ENCODE data around the gene MYL9. TPM values are rescaled to one million over a fixed set of nuclear protein-coding genes. Genes with fewer than 3 reads are reported as not detected.

Gene MYL9
- total RNA-seq, 1 donor from 2014 or later: 0.26 TPM

DNA sequence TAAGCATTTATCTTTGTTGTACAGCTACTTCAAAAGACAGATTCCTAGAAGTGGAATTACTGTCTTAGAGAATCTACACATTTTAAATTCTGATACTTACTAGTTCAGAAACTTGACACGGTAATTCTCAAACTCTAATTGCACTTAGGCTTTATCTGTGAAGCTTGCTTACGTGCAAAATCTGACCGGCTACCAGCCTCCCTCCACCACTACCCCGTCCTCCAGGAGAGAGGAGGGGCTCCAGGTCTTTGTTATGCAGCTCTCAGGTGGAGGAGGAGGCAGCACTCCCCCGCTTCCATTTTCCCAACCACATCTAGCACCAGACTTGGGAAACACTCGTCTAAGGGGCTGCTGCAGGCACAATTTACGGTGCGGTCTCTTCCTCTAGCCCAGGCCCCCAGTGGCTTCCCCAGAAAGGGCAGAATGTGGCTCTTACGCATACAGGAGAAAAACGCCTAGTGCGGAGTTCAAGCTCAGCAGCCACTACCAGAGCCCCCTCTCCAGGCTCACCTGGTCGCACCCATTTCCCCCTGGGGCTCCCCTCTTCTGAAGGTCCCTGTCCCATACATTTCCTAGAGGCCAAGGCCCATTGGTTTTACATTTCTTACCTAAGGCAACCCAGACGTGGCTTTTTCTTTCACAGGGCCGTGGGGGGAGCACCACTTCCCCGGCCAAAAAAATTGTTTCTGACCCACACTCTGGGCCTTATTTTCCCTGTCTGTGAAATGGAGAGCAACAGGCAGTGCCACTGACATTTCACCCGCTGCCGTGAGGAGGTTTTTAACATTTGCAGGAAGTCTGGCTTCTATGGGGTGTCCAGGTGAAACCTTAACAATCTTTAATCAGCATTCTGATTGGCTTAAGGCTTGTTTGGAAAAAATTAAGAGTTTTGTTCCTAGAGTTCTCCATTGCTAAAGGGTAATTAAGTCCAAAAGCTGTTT, 30.5 kb downstream of the MYL9 start:
- peak overlapping the region; percentile 97 for H3K27ac Mint-ChIP-seq
- no peaks in the 10 kb centered on the region for H3K9me3 Mint-ChIP-seq
- H3K27me3 Mint-ChIP-seq (ENCODE audit: insufficient read depth): peaks cover 3% of the 10 kb centered on the region
- intact Hi-C loops (cut with micrococcal nuclease): loop anchor here (1.0 to 2.0 kb wide), 3 partner anchors 33 to 175 kb away; partner anchors contain the start of genes NDRG3 and RAB5IF
- H3K36me3 Mint-ChIP-seq (ENCODE audit: low read depth): peaks cover 16% of the 10 kb centered on the region
- no peak for DNase-seq (ENCODE audit: low spot score)
- peak overlapping the region; percentile 89 for H3K4me3 Mint-ChIP-seq
- peaks cover 37% of the 10 kb centered on the region for H3K4me1 Mint-ChIP-seq (ENCODE audit: low read depth)

DNA sequence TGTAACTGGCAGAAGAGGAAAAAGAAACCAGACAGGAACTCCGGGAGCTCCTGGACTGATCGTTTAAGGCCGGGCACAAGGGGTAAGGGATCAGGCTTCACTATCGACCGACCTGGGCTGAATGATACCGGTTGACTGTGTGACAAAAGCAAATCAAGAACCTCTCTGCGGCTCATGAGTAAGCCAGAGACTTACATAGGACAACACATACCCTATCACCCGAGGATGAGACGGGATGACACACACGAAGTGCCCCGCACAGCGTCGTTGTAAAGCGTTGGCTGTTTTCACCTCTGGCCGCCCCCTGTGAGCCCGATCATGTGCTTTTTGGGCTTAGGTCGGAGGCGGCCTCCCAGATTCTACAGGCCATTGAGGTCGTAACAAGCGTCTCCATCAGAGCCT, 31.4 kb downstream of the MYL9 start:
- no peaks in the 10 kb centered on the region for H3K9me3 Mint-ChIP-seq
- DNase-seq (ENCODE audit: low spot score): peak; percentile 51
- H3K27me3 Mint-ChIP-seq (ENCODE audit: insufficient read depth): peaks cover 3% of the 10 kb centered on the region
- peak overlapping the region; percentile 97 for H3K27ac Mint-ChIP-seq
- H3K4me3 Mint-ChIP-seq: peak overlapping the region; percentile 89
- peaks cover 16% of the 10 kb centered on the region for H3K36me3 Mint-ChIP-seq (ENCODE audit: low read depth)
- H3K4me1 Mint-ChIP-seq (ENCODE audit: low read depth): peaks cover 37% of the 10 kb centered on the region
- intact Hi-C loops (cut with micrococcal nuclease): loop anchor here (1.0 to 2.0 kb wide), 7 partner anchors 16 to 202 kb away; partner anchors contain the start of genes NDRG3 and RAB5IF

DNA sequence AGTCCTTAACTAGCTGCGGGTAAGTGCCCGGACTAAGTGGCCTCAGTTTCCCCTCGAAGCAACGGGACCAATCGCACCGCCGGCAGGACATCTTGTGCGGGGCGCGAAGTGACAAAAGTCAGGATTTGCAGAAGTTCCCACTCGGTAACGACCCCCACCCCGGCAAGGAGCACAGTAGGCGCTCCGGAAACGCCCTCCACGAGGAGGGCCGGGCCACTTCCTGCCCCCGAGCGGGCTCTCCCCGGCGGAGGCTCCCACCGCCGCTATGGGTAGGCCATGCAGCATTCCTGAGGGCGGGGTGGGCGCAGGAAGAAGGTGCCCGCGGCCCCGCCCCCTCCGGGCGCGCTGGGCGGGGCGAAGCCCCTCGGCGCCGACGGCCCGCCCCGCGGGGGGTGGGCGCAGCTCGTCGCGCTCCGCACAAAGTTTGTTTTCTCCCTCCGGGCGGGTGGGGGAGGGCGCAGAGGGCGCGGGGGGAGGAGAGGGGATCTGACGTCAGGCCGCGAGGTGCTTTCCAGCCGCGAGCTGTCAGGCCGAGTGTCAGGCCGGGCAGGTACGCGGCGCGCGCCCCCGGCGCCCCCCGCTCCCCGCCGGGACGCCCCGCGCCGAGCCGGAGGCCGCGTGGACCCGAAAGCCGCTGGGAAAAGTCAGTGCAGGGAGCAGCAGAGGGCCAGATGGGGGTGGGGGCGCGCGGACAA, 31.9 kb downstream of the MYL9 start, which contains the start of gene TGIF2:
TSS of gene TGIF2 (plus strand) at position 495 of the 695 bp plus-strand sequence. CDS start 5,178 bp downstream, outside the sequence.
- H3K27me3 Mint-ChIP-seq (ENCODE audit: insufficient read depth): peaks cover 3% of the 10 kb centered on the region
- peak; percentile 79 for DNase-seq (ENCODE audit: low spot score)
- peak within 1 kb of the TSS; percentile 97 for H3K27ac Mint-ChIP-seq
- H3K4me3 Mint-ChIP-seq: peak within 1 kb of the TSS; percentile 96
- H3K36me3 Mint-ChIP-seq (ENCODE audit: low read depth): peaks cover 16% of the 10 kb centered on the region
- no peaks in the 10 kb centered on the region for H3K9me3 Mint-ChIP-seq
- H3K4me1 Mint-ChIP-seq (ENCODE audit: low read depth): peaks cover 37% of the 10 kb centered on the region
- intact Hi-C loops (cut with micrococcal nuclease): loop anchor here (1.0 to 2.0 kb wide), 5 partner anchors 17 to 201 kb away; partner anchors contain the start of gene NDRG3

DNA sequence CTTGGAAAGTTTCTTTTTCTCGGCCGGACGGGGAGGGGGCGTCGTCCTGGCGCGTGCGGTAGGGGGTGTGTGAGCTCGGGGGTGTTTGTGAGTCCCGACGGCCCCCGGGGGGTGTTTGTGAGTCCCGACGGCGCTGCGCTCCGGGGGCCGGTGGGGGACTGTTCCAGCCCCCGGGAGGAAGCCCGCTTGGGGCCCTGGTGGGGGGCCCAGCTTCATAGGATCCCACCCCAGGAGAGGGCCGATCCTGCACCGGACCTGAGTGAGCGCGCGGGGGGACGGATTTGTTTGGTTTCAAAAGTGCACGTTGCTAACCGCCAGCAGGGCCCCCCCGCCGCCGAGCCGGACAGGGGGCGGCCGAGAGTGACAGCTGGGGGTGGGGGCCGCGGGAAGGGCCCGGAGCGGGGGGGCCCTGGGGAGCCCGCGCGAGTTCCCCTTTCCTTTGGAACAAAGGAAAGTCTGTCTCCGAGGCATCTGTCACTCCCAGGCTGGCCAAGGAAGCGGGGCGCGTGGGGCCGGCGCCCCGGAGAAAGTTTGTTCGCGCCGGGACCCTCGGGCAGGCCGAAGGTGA, 32.6 kb downstream of the MYL9 start:
- DNase-seq (ENCODE audit: low spot score): no peak
- Mint-ChIP-seq H3K4me1 (ENCODE audit: low read depth) (peaks cover 37% of the 10 kb centered on the region), H3K4me3 (peak overlapping the region; percentile 96), H3K36me3 (ENCODE audit: low read depth) (peaks cover 20% of the 10 kb centered on the region), H3K27me3 (ENCODE audit: insufficient read depth) (peaks cover 3% of the 10 kb centered on the region), H3K9me3 (no peaks in the 10 kb centered on the region), H3K27ac (peak overlapping the region; percentile 58)
- intact Hi-C loops (cut with micrococcal nuclease): loop anchor here (1.0 to 2.0 kb wide), 5 partner anchors 18 to 200 kb away; partner anchors contain the start of gene NDRG3

DNA sequence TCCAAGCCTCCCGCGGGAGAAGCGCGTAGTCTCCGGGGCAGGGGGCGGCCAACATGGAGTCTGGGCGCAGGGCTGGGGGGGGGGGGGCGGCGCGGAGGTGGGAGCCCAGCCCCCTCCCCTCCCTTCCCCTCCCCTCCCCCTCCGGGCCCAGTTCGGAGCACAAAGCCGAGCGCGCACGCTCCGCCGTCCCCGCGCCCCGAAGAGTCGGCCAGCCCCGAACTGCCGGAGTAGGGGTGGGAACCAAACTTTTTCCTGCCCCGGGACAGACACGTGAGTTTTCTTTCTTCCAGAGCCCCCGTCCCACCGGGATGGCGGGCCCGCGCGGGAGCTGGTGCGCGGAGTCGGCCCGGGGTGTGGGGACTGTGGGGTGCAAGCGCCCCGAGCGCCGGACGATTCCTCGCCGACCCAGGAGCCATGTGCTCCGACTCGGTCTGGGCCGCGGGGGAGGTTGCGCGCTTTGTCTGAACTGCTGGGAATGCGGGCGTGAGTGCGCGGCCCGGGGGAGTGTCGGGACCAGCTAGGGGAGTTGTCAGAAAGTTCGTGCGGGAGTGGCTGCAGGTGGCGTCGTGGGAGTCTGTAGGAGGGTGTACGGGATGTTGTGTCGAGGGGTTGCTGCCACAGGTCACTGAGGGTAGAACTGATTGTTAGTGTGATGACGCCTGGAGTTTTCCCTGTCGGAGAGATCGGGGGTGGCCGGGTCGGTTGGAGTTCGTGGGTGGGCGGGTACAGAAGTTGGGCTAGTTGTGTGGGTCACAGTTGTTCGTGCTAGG, 33.2 kb downstream of the MYL9 start:
- Mint-ChIP-seq H3K27ac (peak overlapping the region; percentile 96), H3K27me3 (ENCODE audit: insufficient read depth) (peaks cover 3% of the 10 kb centered on the region), H3K4me1 (ENCODE audit: low read depth) (peaks cover 37% of the 10 kb centered on the region), H3K9me3 (no peaks in the 10 kb centered on the region), H3K36me3 (ENCODE audit: low read depth) (peaks cover 24% of the 10 kb centered on the region), H3K4me3 (peak overlapping the region; percentile 96)
- intact Hi-C loops (cut with micrococcal nuclease): no loop called here
- DNase-seq (ENCODE audit: low spot score): peak; percentile 32

DNA sequence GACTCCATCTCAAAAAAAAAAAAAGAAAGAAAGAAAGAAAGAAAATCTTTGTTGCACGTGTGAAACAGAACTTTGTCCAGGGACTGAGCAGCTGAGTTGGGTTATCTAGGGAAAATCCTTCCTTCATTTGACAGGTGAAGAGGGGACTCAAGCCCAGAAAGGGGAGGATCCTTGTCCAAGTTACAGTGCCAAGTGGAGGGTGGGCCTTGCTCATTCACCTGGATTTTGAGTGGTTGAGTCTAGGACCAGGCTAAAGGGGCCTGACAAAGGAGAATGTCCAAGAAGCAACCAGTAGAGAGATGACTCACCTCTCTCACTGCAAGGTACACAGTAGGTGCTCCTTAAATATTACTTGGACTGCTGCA, 34.7 kb downstream of the MYL9 start:
- Mint-ChIP-seq H3K4me3 (peak overlapping the region; percentile 96), H3K36me3 (ENCODE audit: low read depth) (peaks cover 34% of the 10 kb centered on the region), H3K4me1 (ENCODE audit: low read depth) (peaks cover 41% of the 10 kb centered on the region), H3K9me3 (no peaks in the 10 kb centered on the region), H3K27ac (peak overlapping the region; percentile 96), H3K27me3 (ENCODE audit: insufficient read depth) (peaks cover 3% of the 10 kb centered on the region)
- intact Hi-C loops (cut with micrococcal nuclease): no loop called here
- DNase-seq (ENCODE audit: low spot score): no peak

DNA sequence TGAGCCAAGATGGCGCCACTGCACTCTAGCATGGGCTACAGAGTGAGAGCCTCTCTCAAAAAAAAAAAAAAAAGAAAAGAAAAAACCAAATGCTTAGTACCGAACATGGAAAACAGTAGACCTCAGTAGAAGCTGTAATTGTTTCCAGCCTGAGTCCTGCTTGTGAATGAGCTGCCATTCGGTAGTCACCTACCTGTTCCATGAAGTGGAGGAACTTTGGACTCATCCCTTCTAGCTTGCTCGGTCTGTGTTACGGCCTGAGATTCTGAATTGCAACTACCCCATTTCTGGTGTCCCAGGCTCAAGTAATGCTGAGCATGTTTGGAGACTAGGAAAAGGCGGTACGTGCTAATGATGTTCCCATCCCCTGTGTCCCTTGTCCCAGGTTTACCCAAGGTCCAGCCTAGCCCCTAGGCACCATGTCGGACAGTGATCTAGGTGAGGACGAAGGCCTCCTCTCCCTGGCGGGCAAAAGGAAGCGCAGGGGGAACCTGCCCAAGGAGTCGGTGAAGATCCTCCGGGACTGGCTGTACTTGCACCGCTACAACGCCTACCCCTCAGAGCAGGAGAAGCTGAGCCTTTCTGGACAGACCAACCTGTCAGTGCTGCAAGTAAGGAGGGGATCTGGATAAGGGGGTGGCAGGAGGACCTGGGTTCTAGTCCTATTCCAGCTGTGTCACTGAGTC, 37.2 kb downstream of the MYL9 start:
- no peak overlapping the region for H3K4me3 Mint-ChIP-seq
- H3K9me3 Mint-ChIP-seq: no peaks in the 10 kb centered on the region
- H3K36me3 Mint-ChIP-seq (ENCODE audit: low read depth): peaks cover 44% of the 10 kb centered on the region
- H3K27me3 Mint-ChIP-seq (ENCODE audit: insufficient read depth): no peaks in the 10 kb centered on the region
- no peak for DNase-seq (ENCODE audit: low spot score)
- peaks cover 37% of the 10 kb centered on the region for H3K4me1 Mint-ChIP-seq (ENCODE audit: low read depth)
- intact Hi-C loops (cut with micrococcal nuclease): no loop called here
- H3K27ac Mint-ChIP-seq: no peak overlapping the region

DNA sequence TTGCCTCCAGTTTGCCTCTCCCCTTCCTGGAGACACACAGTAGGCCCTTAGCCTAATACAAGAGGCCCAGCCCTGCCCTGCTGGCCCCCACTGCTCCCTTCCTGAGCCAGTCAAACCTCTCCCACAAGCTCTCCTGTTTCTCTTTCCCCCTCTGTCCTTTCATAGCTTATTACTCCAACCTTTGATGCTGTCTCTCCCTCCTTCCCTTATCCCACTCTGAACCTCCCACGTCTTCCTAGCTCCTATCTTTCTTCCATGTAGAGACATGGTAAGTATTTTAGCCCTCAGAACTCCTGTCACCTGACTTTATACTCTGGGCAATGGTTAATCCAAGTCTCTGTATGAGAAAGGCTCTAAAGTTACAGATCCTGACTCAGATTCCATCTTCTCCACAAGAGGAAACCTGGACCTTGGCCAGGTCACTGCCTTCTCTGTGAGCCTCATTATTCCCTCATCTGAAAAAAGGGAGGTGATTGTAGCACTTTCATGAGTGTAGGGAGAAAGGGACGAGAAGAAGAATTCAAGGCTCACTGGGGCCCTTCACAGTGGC, 38.8 kb downstream of the MYL9 start:
- intact Hi-C loops (cut with micrococcal nuclease): no loop called here
- H3K4me1 Mint-ChIP-seq (ENCODE audit: low read depth): peaks cover 36% of the 10 kb centered on the region
- no peaks in the 10 kb centered on the region for H3K9me3 Mint-ChIP-seq
- no peak for DNase-seq (ENCODE audit: low spot score)
- no peak overlapping the region for H3K4me3 Mint-ChIP-seq
- peak overlapping the region; percentile 2 for H3K27ac Mint-ChIP-seq
- H3K27me3 Mint-ChIP-seq (ENCODE audit: insufficient read depth): no peaks in the 10 kb centered on the region
- peaks cover 44% of the 10 kb centered on the region for H3K36me3 Mint-ChIP-seq (ENCODE audit: low read depth)

DNA sequence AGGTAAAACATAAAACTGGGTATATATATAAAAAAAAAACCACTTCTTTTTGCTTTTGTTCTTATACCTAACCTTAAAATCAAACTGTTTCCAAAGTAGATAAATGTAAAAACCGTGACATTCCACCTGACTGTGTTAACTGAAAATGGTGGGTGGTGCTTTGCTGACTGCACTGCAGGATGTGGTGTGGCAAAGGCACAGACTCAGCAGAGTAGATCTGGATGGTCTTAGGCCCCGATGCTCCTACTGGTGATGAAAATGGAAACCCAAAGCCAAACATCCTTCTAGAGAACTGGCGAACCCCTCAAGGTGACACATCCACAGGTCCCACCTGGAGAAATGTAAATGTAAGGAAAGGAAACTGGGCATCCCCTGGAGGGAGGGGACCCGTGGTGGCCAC, 41.0 kb downstream of the MYL9 start:
- H3K27me3 Mint-ChIP-seq (ENCODE audit: insufficient read depth): no peaks in the 10 kb centered on the region
- H3K4me1 Mint-ChIP-seq (ENCODE audit: low read depth): peaks cover 28% of the 10 kb centered on the region
- intact Hi-C loops (cut with micrococcal nuclease): loop anchor here (1.0 kb wide), 1 partner anchor 10 kb away; no protein-coding TSS in a partner anchor
- H3K4me3 Mint-ChIP-seq: peak overlapping the region; percentile 37
- peak; percentile 14 for DNase-seq (ENCODE audit: low spot score)
- peak overlapping the region; percentile 79 for H3K27ac Mint-ChIP-seq
- H3K9me3 Mint-ChIP-seq: no peaks in the 10 kb centered on the region
- peaks cover 43% of the 10 kb centered on the region for H3K36me3 Mint-ChIP-seq (ENCODE audit: low read depth)

DNA sequence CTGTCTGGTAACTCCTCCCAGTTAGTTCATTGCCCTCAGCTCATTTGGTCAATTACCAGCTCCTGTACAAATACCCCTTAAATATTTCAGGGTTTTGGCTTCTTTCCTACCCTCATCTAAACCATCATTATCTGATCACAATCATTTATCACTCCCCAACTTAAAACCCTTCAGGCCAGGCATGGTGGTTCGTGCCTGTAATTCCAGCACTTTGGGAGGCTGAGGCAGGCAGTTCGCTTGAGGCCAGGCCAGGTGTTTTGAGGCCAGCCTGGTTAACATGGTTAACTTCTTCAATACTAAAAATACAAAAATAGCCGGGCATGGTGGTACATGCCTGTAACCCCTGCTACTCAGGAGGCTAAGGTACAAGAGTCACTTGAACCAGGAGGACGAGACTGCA, 41.5 kb downstream of the MYL9 start:
- intact Hi-C loops (cut with micrococcal nuclease): loop anchor here (1.0 kb wide), 1 partner anchor 9 kb away; no protein-coding TSS in a partner anchor
- no peak overlapping the region for H3K4me3 Mint-ChIP-seq
- H3K9me3 Mint-ChIP-seq: no peaks in the 10 kb centered on the region

DNA sequence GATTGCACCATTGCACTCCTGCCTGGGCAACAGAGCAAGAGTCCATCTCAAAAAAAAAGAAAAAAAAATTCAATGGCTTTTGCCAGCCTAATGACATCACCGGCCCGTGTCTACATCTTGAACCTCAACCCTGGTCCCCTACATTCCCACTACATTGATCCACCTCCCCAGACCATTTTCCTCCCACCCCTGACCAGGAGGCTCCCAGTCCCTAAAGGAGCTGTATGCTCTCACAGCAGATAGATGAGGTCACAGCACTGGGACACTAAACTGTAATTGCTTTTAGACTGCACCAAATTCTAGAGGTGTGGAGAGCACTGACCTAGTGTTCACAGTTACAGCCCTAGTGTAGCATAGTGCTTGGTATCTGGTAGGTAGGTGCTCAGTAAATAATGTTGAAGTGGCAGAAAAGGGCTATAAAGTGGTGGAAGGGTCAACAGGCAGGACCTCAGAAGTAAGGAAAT, 42.7 kb downstream of the MYL9 start:
- Mint-ChIP-seq H3K27ac (peak overlapping the region; percentile 9), H3K36me3 (ENCODE audit: low read depth) (peaks cover 43% of the 10 kb centered on the region), H3K9me3 (no peaks in the 10 kb centered on the region), H3K4me1 (ENCODE audit: low read depth) (peaks cover 32% of the 10 kb centered on the region), H3K4me3 (no peak overlapping the region), H3K27me3 (ENCODE audit: insufficient read depth) (no peaks in the 10 kb centered on the region)
- intact Hi-C loops (cut with micrococcal nuclease): no loop called here
- no peak for DNase-seq (ENCODE audit: low spot score)

More for the DNA sequence above, 41.5 kb downstream of the MYL9 start:
- H3K36me3 Mint-ChIP-seq (ENCODE audit: low read depth): peaks cover 47% of the 10 kb centered on the region
- H3K27ac Mint-ChIP-seq: peak overlapping the region; percentile 79
- DNase-seq (ENCODE audit: low spot score): no peak
- no peaks in the 10 kb centered on the region for H3K27me3 Mint-ChIP-seq (ENCODE audit: insufficient read depth)
- peaks cover 32% of the 10 kb centered on the region for H3K4me1 Mint-ChIP-seq (ENCODE audit: low read depth)

Data from activated T-helper 1 cell treated with anti-CD3 and anti-CD28 coated beads, Interleukin-12 subunit alpha, Interleukin-12 subunit beta, Interleukin-2, Interleukin-4 antibody, amounts not matched to agents 30 ng/mL and 10 ng/mL and 1 ng/mL, durations not matched to agents 14 hours and 24 hours and 36 hours (primary cell).